Globus pallidus (tissue), 1 donor: ENCODE data around the gene LRRC26.

Experiments
- DNase-seq: peaks from one replicate; pipeline ENCODE4 v3.0.0-alpha.2; 2015; ENCODE audit warnings: low spot score

LRRC26 gene

GRCh38 chr9:137183980-137184595 lies 14.2 kb upstream of the LRRC26 start:
- DNase-seq = no peak

GRCh38 chr9:137182836-137183235 lies 13.0 kb upstream of the LRRC26 start:
- no peak for DNase-seq

- no peak for DNase-seq
Observed at GRCh38 chr9:137181680-137182079, 11.8 kb upstream of the LRRC26 start.

GRCh38 chr9:137180491-137180890 lies 10.6 kb upstream of the LRRC26 start:
- DNase-seq = no peak

GRCh38 chr9:137179761-137180160 lies 9.9 kb upstream of the LRRC26 start:
- no peak for DNase-seq

- DNase-seq = no peak
Observed at GRCh38 chr9:137178939-137179630, 9.2 kb upstream of the LRRC26 start.

GRCh38 chr9:137178201-137178938 lies 8.5 kb upstream of the LRRC26 start:
- DNase-seq = no peak

GRCh38 chr9:137176302-137177182 lies 6.7 kb upstream of the LRRC26 start:
- no peak for DNase-seq

- DNase-seq = no peak
Observed at GRCh38 chr9:137175345-137175961, 5.6 kb upstream of the LRRC26 start.

GRCh38 chr9:137174722-137175293 lies 5.0 kb upstream of the LRRC26 start:
- DNase-seq = no peak

GRCh38 chr9:137173796-137174664 lies 4.2 kb upstream of the LRRC26 start:
- no peak for DNase-seq

GRCh38 chr9:137172901-137173795 lies 3.3 kb upstream of the LRRC26 start:
- DNase-seq = no peak

GRCh38 chr9:137171149-137171900 lies 1.5 kb upstream of the LRRC26 start:
- no peak for DNase-seq

- no peak for DNase-seq
Observed at GRCh38 chr9:137170486-137171148, 766 bp upstream of the LRRC26 start.

- DNase-seq = no peak
Observed at GRCh38 chr9:137168904-137169856, 671 bp downstream of the LRRC26 start.

GRCh38 chr9:137168573-137168903 lies 1.3 kb downstream of the LRRC26 start:
- DNase-seq = no peak
